Tibial nerve (tissue), 4 donors: ENCODE measurements around the gene PTPRM. TPM values are rescaled to one million over a fixed set of nuclear protein-coding genes. Genes with fewer than 3 reads are reported as not detected.

ENCODE experiments used
- DNase-seq, 2 donors: peaks; one replicate each; pipeline ENCODE4 v3.0.0-alpha.2; 2019; ENCODE audit warnings: low spot score in 2 of 2
- H3K27ac ChIP-seq, 4 donors: fragments of 200-600 bp; sonication (generic) in 3 of 4; one replicate each; pipeline ENCODE4 v1.5.1; 2017 to 2019; ENCODE audit warnings: mild to moderate bottlenecking in 1 of 4
- H3K27me3 ChIP-seq, 2 donors: fragments of 200-600 bp; sonication (generic) in 1 of 2; one replicate each; pipeline versions ENCODE4 v1.5.1 to v1.6.0; 2017 to 2019
- H3K36me3 ChIP-seq, 3 donors: fragments of 200-600 bp; sonication (generic); one replicate each; pipeline ENCODE4 v1.5.1; 2018 to 2019
- H3K4me1 ChIP-seq, 4 donors: fragments of 200-600 bp; sonication (generic) in 3 of 4; one replicate each; pipeline ENCODE4 v1.5.1; 2017 to 2019
- H3K4me3 ChIP-seq, 4 donors: fragments of 200-600 bp; sonication (generic) in 3 of 4; one replicate each; pipeline ENCODE4 v1.5.1; 2017 to 2019; ENCODE audit warnings: mild to moderate bottlenecking in 1 of 4, moderate library complexity in 1 of 4
- H3K9me3 ChIP-seq, 4 donors: fragments of 200-600 bp; sonication (generic) in 3 of 4; one replicate each; pipeline ENCODE4 v1.5.1; 2017 to 2019
- CTCF ChIP-seq, 5 experiments: fragments of 200-600 bp in 3 of 5; fragments of 450-650 bp in 2 of 5; sonication (generic) in 3 of 5; IDR thresholded peaks; one replicate each; pipeline ENCODE4 v1.5.1; 2016 to 2019; ENCODE audit warnings: antibody characterized with exemption in 5 of 5, mild to moderate bottlenecking in 3 of 5, moderate library complexity in 2 of 5
- EP300 ChIP-seq, 2 donors: sonication (generic); formaldehyde crosslinking; IDR thresholded peaks; one replicate each; pipeline ENCODE4 v1.6.1; 2017; ENCODE audit warnings: antibody characterized with exemption in 2 of 2, mild to moderate bottlenecking in 1 of 2
- POLR2A ChIP-seq, 2 donors: fragments of 450-650 bp; IDR thresholded peaks; one replicate each; pipeline ENCODE4 v1.6.1; 2017; ENCODE audit warnings: antibody characterized with exemption in 2 of 2, mild to moderate bottlenecking in 2 of 2, moderate library complexity in 2 of 2
- WGBS, 2 donors: methylation state at CpG; one replicate each; pipeline ENCODE4 v1.1.5; 2018; 5-methylcytosine and 5-hydroxymethylcytosine counted together
- total RNA-seq, 4 donors: library from RNA; depleted of rRNA; stranded (reverse); fragments of >200 nt; gene quantifications; one replicate each; pipeline ENCODE4 v1.1.0, GENCODE V29; 2016

The PTPRM gene
- total RNA-seq, 4 donors from 2014 or later: 62.2 to 92.4 (median 80.7) TPM

GRCh38 chr18:7779211-7779610 is 212.1 kb downstream of the PTPRM start:
- H3K9me3 ChIP-seq: no peaks in the 10 kb centered on the region
- no peak overlapping the region for H3K27ac ChIP-seq
- H3K36me3 ChIP-seq: no peaks in the 10 kb centered on the region
- TF ChIP-seq EP300 (IDR thresholded peaks at IDR 0.05): no peak
- no peak for TF ChIP-seq CTCF (IDR thresholded peaks at IDR 0.05)
- TF ChIP-seq POLR2A (IDR thresholded peaks at IDR 0.05): no peak
- H3K27me3 ChIP-seq: no peaks in the 10 kb centered on the region
- H3K4me1 ChIP-seq: no peaks in the 10 kb centered on the region
- WGBS, 2 donors: 88 to 91% methylated on average over 3 of the region's 3 CpGs
- H3K4me3 ChIP-seq: no peak overlapping the region
- DNase-seq: no peak

GRCh38 chr18:7784171-7784570 is 217.1 kb downstream of the PTPRM start:
- no peak for TF ChIP-seq EP300 (IDR thresholded peaks at IDR 0.05)
- no peak for TF ChIP-seq POLR2A (IDR thresholded peaks at IDR 0.05)
- TF ChIP-seq CTCF (IDR thresholded peaks at IDR 0.05): no peak
- no peaks in the 10 kb centered on the region for H3K4me1 ChIP-seq
- DNase-seq: no peak
- no peaks in the 10 kb centered on the region for H3K27me3 ChIP-seq
- H3K36me3 ChIP-seq: no peaks in the 10 kb centered on the region
- no peak overlapping the region for H3K27ac ChIP-seq
- no peak overlapping the region for H3K4me3 ChIP-seq
- 94 to 96% methylated on average over 4 of the region's 4 CpGs for WGBS, 2 donors
- no peaks in the 10 kb centered on the region for H3K9me3 ChIP-seq

GRCh38 chr18:7786569-7786968 is 219.5 kb downstream of the PTPRM start:
- H3K36me3 ChIP-seq: no peaks in the 10 kb centered on the region
- DNase-seq: no peak
- 86 to 91% methylated on average over 1 of the region's 1 CpG for WGBS, 2 donors
- TF ChIP-seq CTCF (IDR thresholded peaks at IDR 0.05) (no peak), EP300 (IDR thresholded peaks at IDR 0.05) (no peak), POLR2A (IDR thresholded peaks at IDR 0.05) (no peak)
- H3K27ac ChIP-seq: no peak overlapping the region
- H3K9me3 ChIP-seq: no peaks in the 10 kb centered on the region
- no peaks in the 10 kb centered on the region for H3K4me1 ChIP-seq
- H3K4me3 ChIP-seq: no peak overlapping the region
- no peaks in the 10 kb centered on the region for H3K27me3 ChIP-seq

GRCh38 chr18:7787339-7787738 is 220.2 kb downstream of the PTPRM start:
- Histone ChIP-seq H3K36me3 (no peaks in the 10 kb centered on the region), H3K27ac (no peak overlapping the region), H3K27me3 (no peaks in the 10 kb centered on the region), H3K9me3 (no peaks in the 10 kb centered on the region), H3K4me1 (no peaks in the 10 kb centered on the region), H3K4me3 (no peak overlapping the region)
- DNase-seq: no peak
- 82 to 89% methylated on average over 2 of the region's 2 CpGs for WGBS, 2 donors
- TF ChIP-seq CTCF (IDR thresholded peaks at IDR 0.05) (no peak), POLR2A (IDR thresholded peaks at IDR 0.05) (no peak)

GRCh38 chr18:7789856-7790552 is 222.9 kb downstream of the PTPRM start:
- 55 to 61% methylated on average over 5 of the region's 5 CpGs for WGBS, 2 donors
- no peak overlapping the region for H3K4me3 ChIP-seq

More at GRCh38 chr18:7789856-7790552, 222.9 kb downstream of the PTPRM start:
- no peaks in the 10 kb centered on the region for H3K9me3 ChIP-seq
- H3K27ac ChIP-seq: no peak overlapping the region
- H3K4me1 ChIP-seq: no peaks in the 10 kb centered on the region
- no peak for TF ChIP-seq POLR2A (IDR thresholded peaks at IDR 0.05)
- peak in 3 of 5 experiments; percentile 14 to 33 (median 27) for TF ChIP-seq CTCF (IDR thresholded peaks at IDR 0.05)
- no peaks in the 10 kb centered on the region for H3K36me3 ChIP-seq
- no peak for DNase-seq
- H3K27me3 ChIP-seq: no peaks in the 10 kb centered on the region
